B cell (primary cell): ENCODE data around the gene UQCRH. TPM values are rescaled to one million over a fixed set of nuclear protein-coding genes. Genes with fewer than 3 reads are reported as not detected.
"Not testable (repeated sequence)": the region's sequence is repeated elsewhere in the genome, so short reads cannot be mapped to it uniquely, and the experiment has no call there.

Experiments used
- ATAC-seq: fragments of 200-7000 bp; cut with Tn5 transposase; one replicate; pipeline ENCODE4 v1.10.0; 2021; ENCODE audit warnings: low read depth, mild to moderate bottlenecking, moderate number of reproducible peaks, moderate library complexity
- CTCF ChIA-PET: fragments of 350-600 bp; sonication (Branson Sonifier 250); formaldehyde crosslinking; loops from one replicate; lab custom pipeline; 2021; ENCODE audit warnings: antibody characterized with exemption, inconsistent platforms; lab: Charles Lee
- POLR2A ChIA-PET: fragments of 350-600 bp; sonication (Branson Sonifier 250); formaldehyde crosslinking; loops from one replicate; lab custom pipeline; 2021; ENCODE audit warnings: antibody characterized with exemption; lab: Charles Lee
- DNase-seq: peaks from one replicate; pipeline ENCODE4 v3.0.0; 2013
- H2AFZ ChIP-seq: 2 replicates; pipeline ENCODE4 v1.6.1; 2012; ENCODE audit warnings: mild to moderate bottlenecking, low read depth, low read length; ENCODE audit not compliant: insufficient read depth, poor library complexity, severe bottlenecking
- H3K27ac ChIP-seq, 2 donors: 1 replicate in 1 of 2; 2 replicates in 1 of 2; pipeline ENCODE4 v1.5.1; 2012 to 2013; ENCODE audit warnings: low read length in 2 of 2, mild to moderate bottlenecking in 2 of 2, moderate library complexity in 1 of 2
- H3K27me3 ChIP-seq, 4 experiments: fragments of 200-600 bp in 1 of 4; sonication (generic) in 1 of 4; replicated peaks in 1 of 4; 1 replicate in 2 of 4; 2 replicates in 2 of 4; pipeline versions ENCODE4 v1.6.1 to v1.7.0; 2013 to 2016; ENCODE audit warnings: low read length in 3 of 4, mild to moderate bottlenecking in 2 of 4, mixed read lengths in 1 of 4, moderate library complexity in 1 of 4; ENCODE audit not compliant: insufficient read depth in 4 of 4, control insufficient read depth in 3 of 4; ENCODE audit errors: control extremely low read depth in 1 of 4
- H3K36me3 ChIP-seq, 2 experiments: replicated peaks in 1 of 2; 1 replicate in 1 of 2; 2 replicates in 1 of 2; pipeline versions ENCODE4 v1.6.1 to v1.7.1; 2013; ENCODE audit warnings: low read length in 1 of 2; ENCODE audit not compliant: insufficient read depth in 2 of 2, control insufficient read depth in 1 of 2; ENCODE audit errors: control extremely low read depth in 1 of 2, extremely low read depth in 1 of 2
- H3K4me1 ChIP-seq, 2 donors: fragments of 200-600 bp in 1 of 2; sonication (generic) in 1 of 2; 1 replicate in 1 of 2; 2 replicates in 1 of 2; pipeline versions ENCODE4 v1.5.1 to v1.6.1; 2013 to 2017; ENCODE audit warnings: low read length in 2 of 2; ENCODE audit not compliant: control insufficient read depth in 2 of 2, insufficient read depth in 2 of 2
- H3K4me2 ChIP-seq: replicated peaks from 2 replicates; pipeline ENCODE3; 2012; ENCODE audit warnings: mild to moderate bottlenecking, low read depth, low read length; ENCODE audit not compliant: poor library complexity, severe bottlenecking
- H3K4me3 ChIP-seq, 5 experiments: fragments of 200-600 bp in 1 of 5; sonication (generic) in 1 of 5; 1 replicate in 3 of 5; 2 replicates in 2 of 5; pipeline versions ENCODE4 v1.5.1 to v1.7.0; 2011 to 2016; ENCODE audit warnings: low read length in 4 of 5, mild to moderate bottlenecking in 4 of 5, low read depth in 2 of 5, control low read depth in 1 of 5, moderate library complexity in 1 of 5; ENCODE audit not compliant: insufficient read depth in 1 of 5; ENCODE audit errors: control extremely low read depth in 1 of 5, extremely low read depth in 1 of 5
- H3K79me2 ChIP-seq: fragments of 200-600 bp; sonication (generic); one replicate; pipeline ENCODE4 v1.6.0; 2016; ENCODE audit warnings: low read length; ENCODE audit not compliant: control insufficient read depth, insufficient read depth
- H3K9ac ChIP-seq: fragments of 200-600 bp; sonication (generic); 2 replicates; pipeline ENCODE4 v1.6.1; 2017; ENCODE audit warnings: mild to moderate bottlenecking, low read length, moderate library complexity
- H3K9me3 ChIP-seq, 3 donors: one replicate each; pipeline versions ENCODE4 v1.6.1 to v1.7.1; 2013; ENCODE audit warnings: low read length in 2 of 3; ENCODE audit not compliant: control insufficient read depth in 2 of 3, insufficient read depth in 1 of 3; ENCODE audit errors: control extremely low read depth in 1 of 3
- H4K20me1 ChIP-seq: 2 replicates; pipeline ENCODE4 v1.6.0; 2012; ENCODE audit warnings: mild to moderate bottlenecking, low read length; ENCODE audit not compliant: insufficient read depth, control insufficient read depth, poor library complexity, severe bottlenecking
- H3K27ac Mint-ChIP-seq: one replicate; pipeline ENCODE4 v1.8.0; 2021; ENCODE audit warnings: mixed read lengths
- H3K27me3 Mint-ChIP-seq: one replicate; pipeline ENCODE4 v1.8.0; 2021; ENCODE audit warnings: mixed read lengths
- H3K4me1 Mint-ChIP-seq: one replicate; pipeline ENCODE4 v1.8.0; 2021; ENCODE audit warnings: mixed read lengths
- H3K4me3 Mint-ChIP-seq: one replicate; pipeline ENCODE4 v1.8.0; 2021; ENCODE audit warnings: mixed read lengths
- H3K9me3 Mint-ChIP-seq: one replicate; pipeline ENCODE4 v1.8.0; 2022; ENCODE audit warnings: mixed read lengths; ENCODE audit not compliant: insufficient read depth
- EZH2 ChIP-seq: IDR thresholded peaks from 2 replicates; pipeline ENCODE4 v1.6.1; 2012; ENCODE audit warnings: borderline replicate concordance, low read depth, mild to moderate bottlenecking, moderate library complexity, low read length; ENCODE audit not compliant: insufficient read depth, poor library complexity, severe bottlenecking
- WGBS: methylation state at CpG from one replicate; pipeline ENCODE4 v1.1.5; 2013; ENCODE audit warnings: missing lambda C conversion rate; ENCODE audit not compliant: insufficient coverage; 5-methylcytosine and 5-hydroxymethylcytosine counted together
- intact Hi-C: fragments of 100-400 bp; cut with micrococcal nuclease; formaldehyde crosslinking; loops from one replicate; pipeline ENCODE4 v1.10.0; 2022
- polyA plus RNA-seq: library from polyadenylated mRNA; depleted of rRNA; stranded (reverse); fragments of >200 nt; gene quantifications from 2 replicates; pipeline ENCODE4 v1.2.3, GENCODE V29; 2012
- total RNA-seq, 2 donors: library from RNA; stranded (reverse); fragments of 120-200 nt in 1 of 2; gene quantifications; 1 replicate in 1 of 2; 2 replicates in 1 of 2; pipeline versions ENCODE4 v1.2.3 to v1.2.4, GENCODE V29; 2013 to 2022

UQCRH gene
- total and polyA plus RNA-seq, 2 donors (not counting 1 experiment from before 2014, with no cell fraction given): 146 to 310 TPM

GRCh38 chr1:46364612-46365011 lies 61.1 kb downstream of the UQCRH start:
- no peaks in the 10 kb centered on the region for H3K4me1 ChIP-seq
- Mint-ChIP-seq H3K27me3 (no peaks in the 10 kb centered on the region), H3K4me3 (no peak overlapping the region), H3K4me1 (peaks cover 3% of the 10 kb centered on the region), H3K9me3 (no peaks in the 10 kb centered on the region), H3K27ac (no peak overlapping the region)
- peaks cover 20 to 57% of the 10 kb centered on the region in 2 experiments for H3K36me3 ChIP-seq
- no peaks in the 10 kb centered on the region for H3K79me2 ChIP-seq
- H3K27me3 ChIP-seq: no peaks in the 10 kb centered on the region
- H3K4me2 ChIP-seq: no peak overlapping the region
- ChIA-PET CTCF (interaction anchor here (0.8 kb wide), 1 partner anchor 17 kb away, joined by 4 read pairs; no protein-coding TSS in a partner anchor), POLR2A (no interaction called here)
- H3K9ac ChIP-seq: no peak overlapping the region
- no peaks in the 10 kb centered on the region for H3K9me3 ChIP-seq
- no peak overlapping the region for H2AFZ ChIP-seq
- H4K20me1 ChIP-seq: no peaks in the 10 kb centered on the region
- DNase-seq (no peak), ATAC-seq (no peak)
- H3K4me3 ChIP-seq: no peak overlapping the region
- H3K27ac ChIP-seq: no peak overlapping the region
- no peak for TF ChIP-seq EZH2
- WGBS: 69% methylated on average over 2 of the region's 5 CpGs
- intact Hi-C loops: no loop called here

GRCh38 chr1:46365796-46366195 lies 62.3 kb downstream of the UQCRH start:
- H3K4me2 ChIP-seq, H3K27me3 ChIP-seq, H3K27ac Mint-ChIP-seq, H3K4me1 ChIP-seq, H4K20me1 ChIP-seq, intact Hi-C loops, H2AFZ ChIP-seq, H3K79me2 ChIP-seq, DNase-seq, H3K4me3 Mint-ChIP-seq, H3K9me3 Mint-ChIP-seq, H3K4me3 ChIP-seq, ATAC-seq, H3K9ac ChIP-seq, H3K27me3 Mint-ChIP-seq, H3K9me3 ChIP-seq, H3K27ac ChIP-seq: not testable (repeated sequence)
- ChIA-PET POLR2A (interaction anchor here (0.7 kb wide), 1 partner anchor 15 kb away, joined by 9 read pairs; no protein-coding TSS in a partner anchor), CTCF (interaction anchor here (0.7 kb wide), 1 partner anchor 250 kb away, joined by 3 read pairs; no protein-coding TSS in a partner anchor)
- H3K4me1 Mint-ChIP-seq: peaks cover 13% of the 10 kb centered on the region
- 98% methylated on average over 6 of the region's 8 CpGs for WGBS
- H3K36me3 ChIP-seq: peaks cover 20 to 52% of the 10 kb centered on the region in 2 experiments

Other genes starting within 250 kb of the UQCRH start
- gene PIK3R3, start 171.1 kb upstream of the UQCRH start, total RNA-seq: 0.17 and 0.78 TPM in 2 replicates
- 0.06 and 0.19 TPM in 2 replicates for gene PIK3R3, start 171.1 kb upstream of the UQCRH start, polyA plus RNA-seq
- not detected in 2 replicates for gene TSPAN1, start 128.6 kb upstream of the UQCRH start, total RNA-seq
- not detected in 2 replicates for gene TSPAN1, start 128.6 kb upstream of the UQCRH start, polyA plus RNA-seq
- not detected in 2 replicates for gene P3R3URF, start 127.2 kb upstream of the UQCRH start, total RNA-seq
- gene P3R3URF, start 127.2 kb upstream of the UQCRH start, polyA plus RNA-seq: not detected in 2 replicates
- 50.8 and 51.0 TPM in 2 replicates for gene POMGNT1, start 105.3 kb upstream of the UQCRH start, total RNA-seq
- 31.0 and 32.6 TPM in 2 replicates for gene POMGNT1, start 105.3 kb upstream of the UQCRH start, polyA plus RNA-seq
- 0.34 and 0.41 TPM in 2 replicates for gene LURAP1, start 100.4 kb upstream of the UQCRH start, total RNA-seq
- gene LURAP1, start 100.4 kb upstream of the UQCRH start, polyA plus RNA-seq: 0.09 and 0.27 TPM in 2 replicates
- gene RAD54L, start 55.9 kb upstream of the UQCRH start, total RNA-seq: 1.1 and 1.9 TPM in 2 replicates
- 0.57 and 1.1 TPM in 2 replicates for gene RAD54L, start 55.9 kb upstream of the UQCRH start, polyA plus RNA-seq
- 39.0 and 40.7 TPM in 2 replicates for gene LRRC41, start 82 bp upstream of the UQCRH start, total RNA-seq
- gene LRRC41, start 82 bp upstream of the UQCRH start, polyA plus RNA-seq: 15.6 and 20.1 TPM in 2 replicates
- 30.1 and 33.7 TPM in 2 replicates for gene NSUN4, start 37.1 kb downstream of the UQCRH start, total RNA-seq
- 17.6 and 21.3 TPM in 2 replicates for gene NSUN4, start 37.1 kb downstream of the UQCRH start, polyA plus RNA-seq
- gene FAAH, start 90.6 kb downstream of the UQCRH start, total RNA-seq: 5.6 and 10.0 TPM in 2 replicates
- 6.8 and 9.6 TPM in 2 replicates for gene FAAH, start 90.6 kb downstream of the UQCRH start, polyA plus RNA-seq
- gene DMBX1, start 186.1 kb downstream of the UQCRH start, total RNA-seq: not detected in 2 replicates
- gene DMBX1, start 186.1 kb downstream of the UQCRH start, polyA plus RNA-seq: not detected in 2 replicates
- not detected in 2 replicates for gene KNCN, start 247.9 kb downstream of the UQCRH start, total RNA-seq
- not detected in 2 replicates for gene KNCN, start 247.9 kb downstream of the UQCRH start, polyA plus RNA-seq